ENCODE measurements around the gene PLPP3.

DNA sequence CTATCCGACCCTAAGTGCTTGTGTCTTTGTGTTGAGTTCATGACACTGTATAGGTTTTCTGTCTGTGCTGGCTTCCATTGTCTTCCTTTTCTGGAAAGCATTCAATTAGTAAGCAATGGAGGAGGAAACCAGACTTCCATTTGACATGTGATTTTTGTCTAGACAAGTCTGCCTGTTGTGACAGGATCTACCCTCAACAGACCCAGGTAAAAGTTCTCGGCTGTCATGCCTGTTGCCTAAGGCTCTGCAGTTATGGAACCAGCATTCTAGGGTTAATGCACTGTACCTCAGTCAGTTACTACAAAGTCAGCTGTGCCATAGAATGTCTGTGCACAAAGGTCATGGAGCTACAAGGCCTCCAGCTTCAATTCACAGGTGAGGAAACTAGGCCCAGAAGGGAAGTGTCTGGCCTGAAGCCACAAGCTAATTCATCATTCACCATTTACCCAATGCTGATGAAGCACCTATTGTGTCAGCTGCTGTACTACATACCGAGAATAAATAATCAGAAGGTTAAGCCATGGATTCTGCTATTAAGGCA, 72.3 kb downstream of the PLPP3 start:
- TF ChIP-seq, protein P1, sequence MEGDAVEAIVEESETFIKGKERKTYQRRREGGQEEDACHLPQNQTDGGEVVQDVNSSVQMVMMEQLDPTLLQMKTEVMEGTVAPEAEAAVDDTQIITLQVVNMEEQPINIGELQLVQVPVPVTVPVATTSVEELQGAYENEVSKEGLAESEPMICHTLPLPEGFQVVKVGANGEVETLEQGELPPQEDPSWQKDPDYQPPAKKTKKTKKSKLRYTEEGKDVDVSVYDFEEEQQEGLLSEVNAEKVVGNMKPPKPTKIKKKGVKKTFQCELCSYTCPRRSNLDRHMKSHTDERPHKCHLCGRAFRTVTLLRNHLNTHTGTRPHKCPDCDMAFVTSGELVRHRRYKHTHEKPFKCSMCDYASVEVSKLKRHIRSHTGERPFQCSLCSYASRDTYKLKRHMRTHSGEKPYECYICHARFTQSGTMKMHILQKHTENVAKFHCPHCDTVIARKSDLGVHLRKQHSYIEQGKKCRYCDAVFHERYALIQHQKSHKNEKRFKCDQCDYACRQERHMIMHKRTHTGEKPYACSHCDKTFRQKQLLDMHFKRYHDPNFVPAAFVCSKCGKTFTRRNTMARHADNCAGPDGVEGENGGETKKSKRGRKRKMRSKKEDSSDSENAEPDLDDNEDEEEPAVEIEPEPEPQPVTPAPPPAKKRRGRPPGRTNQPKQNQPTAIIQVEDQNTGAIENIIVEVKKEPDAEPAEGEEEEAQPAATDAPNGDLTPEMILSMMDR (IDR thresholded peaks at IDR 0.05 in 2 of 3, conservative IDR thresholded peaks at IDR 0.05 in 1 of 3; ENCODE audit: borderline replicate concordance in 1 of 3, insufficient read depth in 1 of 3, low read depth in 2 of 3, low read length in 2 of 3): no peak
- TF ChIP-seq JUND (IDR thresholded peaks at IDR 0.05) (no peak), CEBPB (IDR thresholded peaks at IDR 0.05; ENCODE audit: low read depth) (no peak), YY1 (IDR thresholded peaks at IDR 0.05; ENCODE audit: extremely low read depth, insufficient replicate concordance, low read depth, low read length) (no peak), POLR2AphosphoS5 (IDR thresholded peaks at IDR 0.05; ENCODE audit: low read depth, low read length) (no peak), FOSL1 (IDR thresholded peaks at IDR 0.05; ENCODE audit: low read depth) (no peak), RAD21 (IDR thresholded peaks at IDR 0.05; ENCODE audit: low read depth) (no peak)
